Smooth muscle cell (in vitro differentiated cells): ENCODE measurements around the gene ZNF574. TPM values are rescaled to one million over a fixed set of nuclear protein-coding genes. Genes with fewer than 3 reads are reported as not detected.

Experiments
- DNase-seq: peaks from one replicate; lab custom pipeline; 2025; ENCODE audit not compliant: unreplicated experiment; lab: John Stamatoyannopoulos, UW
- H2AFZ ChIP-seq: fragments of 200-600 bp; sonication (generic); 2 replicates; pipeline ENCODE4 v1.6.0; 2016; ENCODE audit warnings: antibody characterized with exemption, low read depth, mild to moderate bottlenecking
- H3F3A ChIP-seq: fragments of 200-600 bp; sonication (generic); 2 replicates; pipeline ENCODE4 v1.6.0; 2017; ENCODE audit warnings: antibody characterized with exemption, low read depth
- H3K27ac ChIP-seq: fragments of 200-600 bp; sonication (generic); 2 replicates; pipeline ENCODE4 v1.5.1; 2016; ENCODE audit warnings: low read depth, mild to moderate bottlenecking
- H3K27me3 ChIP-seq: fragments of 200-600 bp; sonication (generic); 2 replicates; pipeline ENCODE4 v1.6.1; 2016; ENCODE audit warnings: low read depth, mild to moderate bottlenecking
- H3K36me3 ChIP-seq: fragments of 200-600 bp; sonication (generic); 2 replicates; pipeline ENCODE4 v1.5.1; 2016; ENCODE audit warnings: low read depth
- H3K4me1 ChIP-seq: fragments of 200-600 bp; sonication (generic); 2 replicates; pipeline ENCODE4 v1.5.1; 2016; ENCODE audit warnings: low read depth
- H3K4me2 ChIP-seq: fragments of 200-600 bp; sonication (generic); 2 replicates; pipeline ENCODE4 v1.6.0; 2016; ENCODE audit warnings: mild to moderate bottlenecking
- H3K4me3 ChIP-seq: fragments of 200-600 bp; sonication (generic); 2 replicates; pipeline ENCODE4 v1.5.1; 2016; ENCODE audit warnings: mild to moderate bottlenecking
- H3K79me2 ChIP-seq: fragments of 200-600 bp; sonication (generic); 2 replicates; pipeline ENCODE4 v1.6.0; 2016; ENCODE audit warnings: low read depth, mild to moderate bottlenecking
- H3K9ac ChIP-seq: fragments of 200-600 bp; sonication (generic); 2 replicates; pipeline ENCODE4 v1.6.0; 2016; ENCODE audit warnings: low read depth
- H3K9me3 ChIP-seq: fragments of 200-600 bp; sonication (generic); replicated peaks from 2 replicates; pipeline ENCODE4 v1.5.1; 2016; ENCODE audit warnings: low read depth
- H4K20me1 ChIP-seq: fragments of 200-600 bp; sonication (generic); 2 replicates; pipeline ENCODE4 v1.6.0; 2016; ENCODE audit warnings: low read depth
- WGBS: methylation state at CpG from one replicate; pipeline ENCODE4 v1.1.7; 2016; ENCODE audit warnings: low lambda C conversion rate; 5-methylcytosine and 5-hydroxymethylcytosine counted together
- polyA plus RNA-seq: library from polyadenylated mRNA; unstranded; fragments of >200 nt; fragmentation: Nextera tagmentation; extraction: Ambion mirVana; gene quantifications from 2 replicates; pipeline ENCODE4 v1.2.1, GENCODE V29; 2016
- total RNA-seq: library from RNA; depleted of rRNA; stranded (reverse); fragments of >200 nt; gene quantifications from 2 replicates; pipeline ENCODE4 v1.2.3, GENCODE V29; 2014
- TF ChIP-seq, protein P1 (sequence below): fragments of 200-600 bp; sonication (generic); IDR thresholded peaks from 2 replicates; pipeline ENCODE4 v1.5.1; 2017; ENCODE audit warnings: borderline replicate concordance, mild to moderate bottlenecking, antibody characterized with exemption; ENCODE audit not compliant: insufficient read depth, poor library complexity, severe bottlenecking

Gene ZNF574
- total and polyA plus RNA-seq, 2 experiments from 2014 or later = 8.9 to 20.5 TPM

DNA sequence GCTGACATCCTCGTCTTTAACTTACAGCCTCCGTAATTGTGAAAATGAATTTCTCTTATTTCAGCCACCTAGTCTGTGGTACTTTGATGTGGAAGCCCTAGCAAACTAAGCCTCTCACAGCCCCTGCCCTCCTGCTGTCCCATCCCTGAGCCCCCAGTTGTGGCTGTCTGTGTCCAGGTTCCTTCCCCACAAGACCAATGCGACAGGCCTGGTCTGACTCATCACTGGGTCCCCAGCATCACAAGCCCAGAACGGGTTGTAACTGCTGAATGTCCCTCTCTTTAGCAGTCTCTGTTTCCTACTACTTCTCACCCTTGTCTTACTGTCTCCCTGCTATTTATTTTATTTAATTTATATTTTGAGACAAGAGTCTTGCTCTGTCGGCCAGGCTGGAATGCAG lies 50.6 kb downstream of the ZNF574 start:
- no peaks in the 10 kb centered on the region for H3K79me2 ChIP-seq
- no peak overlapping the region for H3K4me2 ChIP-seq
- no peak for DNase-seq
- H3K4me3 ChIP-seq = no peak overlapping the region
- H3K27ac ChIP-seq = no peak overlapping the region
- peaks cover 1% of the 10 kb centered on the region for H3K4me1 ChIP-seq
- no peak overlapping the region for H2AFZ ChIP-seq
- H3K27me3 ChIP-seq = no peaks in the 10 kb centered on the region
- TF ChIP-seq, protein P1, sequence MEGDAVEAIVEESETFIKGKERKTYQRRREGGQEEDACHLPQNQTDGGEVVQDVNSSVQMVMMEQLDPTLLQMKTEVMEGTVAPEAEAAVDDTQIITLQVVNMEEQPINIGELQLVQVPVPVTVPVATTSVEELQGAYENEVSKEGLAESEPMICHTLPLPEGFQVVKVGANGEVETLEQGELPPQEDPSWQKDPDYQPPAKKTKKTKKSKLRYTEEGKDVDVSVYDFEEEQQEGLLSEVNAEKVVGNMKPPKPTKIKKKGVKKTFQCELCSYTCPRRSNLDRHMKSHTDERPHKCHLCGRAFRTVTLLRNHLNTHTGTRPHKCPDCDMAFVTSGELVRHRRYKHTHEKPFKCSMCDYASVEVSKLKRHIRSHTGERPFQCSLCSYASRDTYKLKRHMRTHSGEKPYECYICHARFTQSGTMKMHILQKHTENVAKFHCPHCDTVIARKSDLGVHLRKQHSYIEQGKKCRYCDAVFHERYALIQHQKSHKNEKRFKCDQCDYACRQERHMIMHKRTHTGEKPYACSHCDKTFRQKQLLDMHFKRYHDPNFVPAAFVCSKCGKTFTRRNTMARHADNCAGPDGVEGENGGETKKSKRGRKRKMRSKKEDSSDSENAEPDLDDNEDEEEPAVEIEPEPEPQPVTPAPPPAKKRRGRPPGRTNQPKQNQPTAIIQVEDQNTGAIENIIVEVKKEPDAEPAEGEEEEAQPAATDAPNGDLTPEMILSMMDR = no peak
- H3K36me3 ChIP-seq = no peaks in the 10 kb centered on the region
- H3K9me3 ChIP-seq = no peaks in the 10 kb centered on the region
- H3F3A ChIP-seq = no peaks in the 10 kb centered on the region
- 70% methylated on average over 5 of the region's 5 CpGs for WGBS
- no peak overlapping the region for H3K9ac ChIP-seq
- no peaks in the 10 kb centered on the region for H4K20me1 ChIP-seq

DNA sequence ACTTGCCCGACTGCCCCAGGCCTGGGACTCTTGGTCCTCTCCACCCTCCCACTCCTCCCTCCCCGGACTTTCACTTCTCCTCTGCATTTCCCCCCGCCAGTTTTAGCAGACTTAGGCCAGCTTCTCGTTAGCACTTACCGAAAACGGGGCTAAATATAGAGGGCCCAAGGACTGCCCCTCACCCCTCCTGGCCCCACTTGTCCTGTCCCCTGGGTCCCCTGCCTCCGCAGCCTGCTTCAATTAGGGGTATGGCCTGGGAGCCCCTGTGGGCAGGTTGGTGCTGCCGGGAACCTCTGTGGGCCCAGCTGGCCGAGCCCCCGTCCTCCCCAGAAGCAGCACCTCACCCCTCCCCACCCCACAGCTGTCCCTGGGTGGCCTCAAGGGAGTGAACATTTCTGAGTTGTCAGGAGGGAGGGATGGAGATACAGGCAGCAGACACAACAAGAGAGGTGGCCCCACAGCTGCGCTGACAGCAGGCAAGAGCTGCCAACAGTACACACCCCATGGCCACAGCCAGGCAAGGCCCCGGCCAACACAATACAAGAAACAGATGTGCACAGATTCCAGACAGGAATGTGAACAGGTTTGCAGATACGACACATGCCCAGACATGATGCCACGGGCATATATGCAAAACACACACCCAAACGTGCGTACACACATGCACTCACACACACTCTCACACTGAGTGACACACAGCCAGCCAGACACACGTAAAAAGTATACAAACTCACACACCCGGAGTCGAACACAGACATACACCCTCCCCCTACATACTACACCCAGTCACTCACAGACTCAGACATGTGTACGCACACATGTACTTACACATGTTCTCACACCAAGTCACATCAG lies 53.7 kb downstream of the ZNF574 start:
- H3K79me2 ChIP-seq = no peaks in the 10 kb centered on the region
- H3K27ac ChIP-seq = no peak overlapping the region
- no peak for DNase-seq
- no peaks in the 10 kb centered on the region for H3K27me3 ChIP-seq
- peaks cover 6% of the 10 kb centered on the region for H3K4me1 ChIP-seq
- no peaks in the 10 kb centered on the region for H4K20me1 ChIP-seq
- TF ChIP-seq, protein P1 = no peak
- no peak overlapping the region for H3K4me2 ChIP-seq
- H3K9me3 ChIP-seq = no peaks in the 10 kb centered on the region
- no peak overlapping the region for H3K9ac ChIP-seq
- no peaks in the 10 kb centered on the region for H3F3A ChIP-seq
- H2AFZ ChIP-seq = no peak overlapping the region
- no peak overlapping the region for H3K4me3 ChIP-seq
- no peaks in the 10 kb centered on the region for H3K36me3 ChIP-seq
- 70% methylated on average over 18 of the region's 20 CpGs for WGBS

DNA sequence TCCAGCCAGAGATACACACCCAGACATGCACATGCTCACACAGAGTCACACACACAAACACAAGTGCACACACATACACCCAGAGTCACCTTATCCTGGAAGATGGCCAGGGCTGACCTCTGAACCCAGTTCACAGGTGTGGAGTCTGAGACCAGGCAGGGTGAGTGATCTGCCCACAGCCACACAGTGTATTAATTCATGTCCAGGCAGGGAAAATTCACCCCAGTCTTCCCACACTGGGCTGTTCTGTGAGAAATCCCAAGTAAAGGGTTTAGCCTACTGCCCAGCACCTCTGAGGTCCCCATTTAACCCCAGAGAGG lies 54.2 kb downstream of the ZNF574 start:
- Histone ChIP-seq H3K27me3 (no peaks in the 10 kb centered on the region), H3K9ac (no peak overlapping the region), H3K4me1 (peaks cover 6% of the 10 kb centered on the region), H3K27ac (no peak overlapping the region), H3K4me2 (no peak overlapping the region), H2AFZ (no peak overlapping the region), H4K20me1 (no peaks in the 10 kb centered on the region), H3K79me2 (no peaks in the 10 kb centered on the region), H3F3A (no peaks in the 10 kb centered on the region), H3K9me3 (no peaks in the 10 kb centered on the region), H3K36me3 (no peaks in the 10 kb centered on the region), H3K4me3 (no peak overlapping the region)
- no peak for DNase-seq
- TF ChIP-seq, protein P1 = no peak

Other genes starting within 250 kb of the ZNF574 start
- gene LYPD4, start 231.5 kb upstream of the ZNF574 start, total RNA-seq = not detected in 2 replicates
- not detected in 2 replicates for gene LYPD4, start 231.5 kb upstream of the ZNF574 start, polyA plus RNA-seq
- gene DMRTC2, start 231.1 kb upstream of the ZNF574 start, total RNA-seq = not detected in 2 replicates
- not detected in 2 replicates for gene DMRTC2, start 231.1 kb upstream of the ZNF574 start, polyA plus RNA-seq
- gene RPS19, start 215.9 kb upstream of the ZNF574 start, total RNA-seq = 970 and 1,345 TPM in 2 replicates
- 2,105 and 2,361 TPM in 2 replicates for gene RPS19, start 215.9 kb upstream of the ZNF574 start, polyA plus RNA-seq
- not detected in 2 replicates for gene CD79A, start 198.9 kb upstream of the ZNF574 start, total RNA-seq
- 0.28 and 0.41 TPM in 2 replicates for gene CD79A, start 198.9 kb upstream of the ZNF574 start, polyA plus RNA-seq
- gene ARHGEF1, start 193.0 kb upstream of the ZNF574 start, total RNA-seq = 24.2 and 24.3 TPM in 2 replicates
- 69.6 and 78.6 TPM in 2 replicates for gene ARHGEF1, start 193.0 kb upstream of the ZNF574 start, polyA plus RNA-seq
- gene ERFL, start 147.7 kb upstream of the ZNF574 start, total RNA-seq = 0.09 TPM in 1 of 2 replicates, not detected in the other
- gene ERFL, start 147.7 kb upstream of the ZNF574 start, polyA plus RNA-seq = 0.09 and 0.11 TPM in 2 replicates
- 254 and 304 TPM in 2 replicates for gene RABAC1, start 116.8 kb upstream of the ZNF574 start, total RNA-seq
- gene RABAC1, start 116.8 kb upstream of the ZNF574 start, polyA plus RNA-seq = 532 and 581 TPM in 2 replicates
- not detected in 2 replicates for gene ATP1A3, start 81.9 kb upstream of the ZNF574 start, total RNA-seq
- not detected in 2 replicates for gene ATP1A3, start 81.9 kb upstream of the ZNF574 start, polyA plus RNA-seq
- 0.58 and 2.0 TPM in 2 replicates for gene GRIK5, start 6.0 kb upstream of the ZNF574 start, total RNA-seq
- 0.67 and 1.9 TPM in 2 replicates for gene GRIK5, start 6.0 kb upstream of the ZNF574 start, polyA plus RNA-seq
- gene POU2F2, start 56.3 kb downstream of the ZNF574 start, total RNA-seq = 0.58 and 0.99 TPM in 2 replicates
- 6.3 and 8.6 TPM in 2 replicates for gene POU2F2, start 56.3 kb downstream of the ZNF574 start, polyA plus RNA-seq
- gene DEDD2, start 141.5 kb downstream of the ZNF574 start, total RNA-seq = 12.6 and 35.4 TPM in 2 replicates
- gene DEDD2, start 141.5 kb downstream of the ZNF574 start, polyA plus RNA-seq = 22.4 and 23.4 TPM in 2 replicates
- gene ZNF526, start 144.1 kb downstream of the ZNF574 start, total RNA-seq = 5.0 and 5.9 TPM in 2 replicates
- gene ZNF526, start 144.1 kb downstream of the ZNF574 start, polyA plus RNA-seq = 12.0 and 12.1 TPM in 2 replicates
- 26.0 and 27.4 TPM in 2 replicates for gene GSK3A, start 166.4 kb downstream of the ZNF574 start, total RNA-seq
- 34.6 and 39.0 TPM in 2 replicates for gene GSK3A, start 166.4 kb downstream of the ZNF574 start, polyA plus RNA-seq
- gene ERF, start 179.0 kb downstream of the ZNF574 start, total RNA-seq = 20.5 and 43.9 TPM in 2 replicates
- gene ERF, start 179.0 kb downstream of the ZNF574 start, polyA plus RNA-seq = 14.2 and 14.9 TPM in 2 replicates
- 12.6 and 13.6 TPM in 2 replicates for gene CIC, start 193.1 kb downstream of the ZNF574 start, total RNA-seq
- gene CIC, start 193.1 kb downstream of the ZNF574 start, polyA plus RNA-seq = 18.4 and 19.5 TPM in 2 replicates
- gene PRR19, start 226.0 kb downstream of the ZNF574 start, total RNA-seq = 0.45 and 1.3 TPM in 2 replicates
- gene PRR19, start 226.0 kb downstream of the ZNF574 start, polyA plus RNA-seq = 0.73 and 1.0 TPM in 2 replicates
- 44.6 and 44.7 TPM in 2 replicates for gene PAFAH1B3, start 226.5 kb downstream of the ZNF574 start, total RNA-seq
- gene PAFAH1B3, start 226.5 kb downstream of the ZNF574 start, polyA plus RNA-seq = 71.0 and 75.7 TPM in 2 replicates
- not detected in 2 replicates for gene TMEM145, start 237.1 kb downstream of the ZNF574 start, total RNA-seq
- 0.09 and 0.11 TPM in 2 replicates for gene TMEM145, start 237.1 kb downstream of the ZNF574 start, polyA plus RNA-seq
- gene MEGF8, start 249.5 kb downstream of the ZNF574 start, total RNA-seq = 13.4 and 16.4 TPM in 2 replicates
- gene MEGF8, start 249.5 kb downstream of the ZNF574 start, polyA plus RNA-seq = 8.2 and 11.0 TPM in 2 replicates